ENCODE results near the gene CD151.

- no peak for TF ChIP-seq POLR2A (IDR thresholded peaks at IDR 0.05)
- no peak for TF ChIP-seq CTCF (IDR thresholded peaks at IDR 0.05 in 8 of 11, conservative IDR thresholded peaks at IDR 0.05 in 3 of 11)
Measured at GRCh38 chr11:828506-829175, 4.1 kb upstream of the CD151 start.

All from spleen (tissue), 7 donors.